Right atrium auricular region (tissue), 2 donors: ENCODE measurements around the gene ACTA2. TPM values are rescaled to one million over a fixed set of nuclear protein-coding genes. Genes with fewer than 3 reads are reported as not detected.

ENCODE experiments used
- DNase-seq: peaks from one replicate; pipeline ENCODE4 v3.0.0-alpha.2; 2019; ENCODE audit warnings: low spot score
- H3K27ac ChIP-seq, 2 donors: fragments of 200-600 bp; sonication (generic); 1 replicate in 1 of 2; 2 replicates in 1 of 2; pipeline ENCODE4 v1.5.1; 2016 to 2019
- H3K27me3 ChIP-seq, 2 donors: fragments of 200-600 bp; sonication (generic); one replicate each; pipeline versions ENCODE4 v1.5.1 to v1.6.0; 2017 to 2019
- H3K36me3 ChIP-seq: fragments of 200-600 bp; sonication (generic); one replicate; pipeline ENCODE4 v1.5.1; 2016
- H3K4me1 ChIP-seq, 2 donors: fragments of 200-600 bp; sonication (generic); one replicate each; pipeline versions ENCODE4 v1.5.1 to v1.6.0; 2017 to 2019
- H3K4me3 ChIP-seq, 2 donors: fragments of 200-600 bp; sonication (generic); 1 replicate in 1 of 2; 2 replicates in 1 of 2; pipeline ENCODE4 v1.5.1; 2017 to 2019; ENCODE audit warnings: mild to moderate bottlenecking in 1 of 2, moderate library complexity in 1 of 2
- H3K9me3 ChIP-seq, 2 donors: fragments of 200-600 bp; sonication (generic); one replicate each; pipeline ENCODE4 v1.5.1; 2019
- total RNA-seq, 2 donors: library from RNA; depleted of rRNA; stranded (reverse); fragments of >200 nt; gene quantifications; one replicate each; pipeline ENCODE4 v1.1.0, GENCODE V29; 2016
- TF ChIP-seq, protein P1 (sequence below), 2 donors: fragments of 200-600 bp; sonication (generic); IDR thresholded peaks; one replicate each; pipeline ENCODE4 v1.5.1; 2019; ENCODE audit warnings: antibody characterized with exemption in 2 of 2

Gene ACTA2
- total RNA-seq, 2 donors from 2014 or later, result 934 to 1,936 TPM

- DNase-seq, result no peak
- TF ChIP-seq, protein P1, sequence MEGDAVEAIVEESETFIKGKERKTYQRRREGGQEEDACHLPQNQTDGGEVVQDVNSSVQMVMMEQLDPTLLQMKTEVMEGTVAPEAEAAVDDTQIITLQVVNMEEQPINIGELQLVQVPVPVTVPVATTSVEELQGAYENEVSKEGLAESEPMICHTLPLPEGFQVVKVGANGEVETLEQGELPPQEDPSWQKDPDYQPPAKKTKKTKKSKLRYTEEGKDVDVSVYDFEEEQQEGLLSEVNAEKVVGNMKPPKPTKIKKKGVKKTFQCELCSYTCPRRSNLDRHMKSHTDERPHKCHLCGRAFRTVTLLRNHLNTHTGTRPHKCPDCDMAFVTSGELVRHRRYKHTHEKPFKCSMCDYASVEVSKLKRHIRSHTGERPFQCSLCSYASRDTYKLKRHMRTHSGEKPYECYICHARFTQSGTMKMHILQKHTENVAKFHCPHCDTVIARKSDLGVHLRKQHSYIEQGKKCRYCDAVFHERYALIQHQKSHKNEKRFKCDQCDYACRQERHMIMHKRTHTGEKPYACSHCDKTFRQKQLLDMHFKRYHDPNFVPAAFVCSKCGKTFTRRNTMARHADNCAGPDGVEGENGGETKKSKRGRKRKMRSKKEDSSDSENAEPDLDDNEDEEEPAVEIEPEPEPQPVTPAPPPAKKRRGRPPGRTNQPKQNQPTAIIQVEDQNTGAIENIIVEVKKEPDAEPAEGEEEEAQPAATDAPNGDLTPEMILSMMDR (IDR thresholded peaks at IDR 0.05), result peak; percentile 57 to 87
- H3K27ac ChIP-seq, result no peak overlapping the region
- no peaks in the 10 kb centered on the region for H3K27me3 ChIP-seq
- H3K9me3 ChIP-seq, result no peaks in the 10 kb centered on the region
- H3K4me3 ChIP-seq, result no peak overlapping the region
- H3K36me3 ChIP-seq, result no peaks in the 10 kb centered on the region
- H3K4me1 ChIP-seq, result peaks cover 0 to 21% of the 10 kb centered on the region in 2 donors
These were observed 34.1 kb upstream of the ACTA2 start for GRCh38 chr10:88986549-88987242.

DNA sequence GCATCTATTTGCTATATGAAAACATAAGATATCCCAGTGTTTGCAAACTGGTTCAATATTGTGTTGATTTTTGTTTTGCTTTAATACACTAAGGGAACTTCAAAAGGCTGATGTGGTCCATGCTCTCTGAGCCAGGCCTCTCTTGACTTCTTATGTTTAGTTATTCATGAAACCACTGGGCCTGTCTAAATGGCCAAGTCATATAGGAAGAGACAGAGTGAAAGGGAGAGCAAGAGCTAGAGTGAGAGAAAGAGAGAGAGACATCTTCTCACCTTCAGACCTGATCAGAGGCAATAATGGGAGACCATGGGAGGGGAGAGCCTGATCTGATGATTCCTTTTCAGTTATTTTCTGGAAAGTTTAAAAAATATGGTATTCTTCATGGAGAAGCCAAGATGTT lies 32.0 kb upstream of the ACTA2 start:
- no peak overlapping the region for H3K27ac ChIP-seq
- H3K36me3 ChIP-seq, result no peaks in the 10 kb centered on the region
- H3K4me1 ChIP-seq, result peaks cover 0 to 40% of the 10 kb centered on the region in 2 donors

GRCh38 chr10:88983939-88984338 lies 31.4 kb upstream of the ACTA2 start:
- Histone ChIP-seq H3K27ac (no peak overlapping the region), H3K4me1 (peaks cover 0 to 46% of the 10 kb centered on the region in 2 donors), H3K4me3 (no peak overlapping the region), H3K27me3 (no peaks in the 10 kb centered on the region), H3K36me3 (no peaks in the 10 kb centered on the region), H3K9me3 (no peaks in the 10 kb centered on the region)
- TF ChIP-seq, protein P1 (IDR thresholded peaks at IDR 0.05), result no peak
- DNase-seq, result no peak

More for the DNA sequence above, 32.0 kb upstream of the ACTA2 start:
- Histone ChIP-seq H3K9me3 (no peaks in the 10 kb centered on the region), H3K27me3 (no peaks in the 10 kb centered on the region), H3K4me3 (no peak overlapping the region)
- TF ChIP-seq, protein P1 (IDR thresholded peaks at IDR 0.05), result no peak
- DNase-seq, result no peak

- Histone ChIP-seq H3K9me3 (no peaks in the 10 kb centered on the region), H3K4me3 (no peak overlapping the region), H3K27ac (peak overlapping the region; percentile 17 to 73), H3K36me3 (no peaks in the 10 kb centered on the region), H3K27me3 (no peaks in the 10 kb centered on the region), H3K4me1 (peaks cover 0 to 47% of the 10 kb centered on the region in 2 donors)
- DNase-seq, result no peak
- TF ChIP-seq, protein P1 (IDR thresholded peaks at IDR 0.05), result no peak
These were observed 30.6 kb upstream of the ACTA2 start for GRCh38 chr10:88983206-88983605.

DNA sequence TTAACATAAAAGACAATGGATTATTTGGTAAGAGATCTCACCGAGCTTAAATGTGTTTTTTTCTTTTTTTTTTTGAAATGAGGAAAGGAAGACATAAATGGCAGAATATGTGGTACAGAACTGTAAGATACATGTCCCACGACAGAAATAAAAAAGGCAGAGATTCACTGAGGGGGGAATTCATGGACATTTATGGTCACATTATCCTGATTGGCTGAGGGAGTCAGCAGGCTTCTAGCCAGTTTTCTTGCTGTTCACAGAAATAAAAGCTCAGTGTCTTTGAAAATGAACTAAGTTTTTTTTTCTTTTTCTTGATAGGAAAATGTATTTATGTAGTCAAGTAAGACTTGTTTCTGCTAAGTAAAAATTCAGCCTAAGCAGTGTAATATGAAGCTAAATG lies 29.8 kb upstream of the ACTA2 start:
- DNase-seq, result no peak
- Histone ChIP-seq H3K4me1 (peaks cover 0 to 47% of the 10 kb centered on the region in 2 donors), H3K4me3 (no peak overlapping the region), H3K36me3 (no peaks in the 10 kb centered on the region), H3K27ac (peak overlapping the region; percentile 17 to 73), H3K9me3 (no peaks in the 10 kb centered on the region), H3K27me3 (no peaks in the 10 kb centered on the region)
- TF ChIP-seq, protein P1 (IDR thresholded peaks at IDR 0.05), result no peak

DNA sequence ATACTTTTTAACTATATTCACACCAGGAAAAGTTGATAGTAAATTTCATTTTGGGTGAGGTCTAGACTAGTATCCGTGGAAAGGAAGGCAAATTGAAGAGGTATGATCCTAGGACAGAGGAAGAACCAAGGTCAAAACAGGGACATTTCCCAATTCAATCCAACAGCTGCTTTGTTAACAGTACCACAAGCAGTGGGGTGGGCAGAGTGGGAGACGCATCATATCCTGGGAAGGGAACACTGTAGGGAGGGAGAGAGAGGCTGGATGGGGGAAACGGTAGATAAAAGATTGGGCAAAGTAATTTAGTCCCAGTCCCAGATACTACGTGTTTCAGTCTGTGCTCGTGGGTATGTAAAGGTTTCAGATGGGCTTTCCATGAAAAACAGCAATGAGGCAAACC lies 28.9 kb upstream of the ACTA2 start:
- Histone ChIP-seq H3K4me3 (no peak overlapping the region), H3K4me1 (peaks cover 0 to 40% of the 10 kb centered on the region in 2 donors), H3K27me3 (no peaks in the 10 kb centered on the region), H3K9me3 (no peaks in the 10 kb centered on the region), H3K27ac (peak overlapping the region; percentile 67 to 73), H3K36me3 (no peaks in the 10 kb centered on the region)
- DNase-seq, result no peak
- TF ChIP-seq, protein P1 (IDR thresholded peaks at IDR 0.05), result no peak
